Activated B cell treated with CpG ODN at 0.5 μM for 24 hours (primary cell): Measurements from ENCODE around the gene LRRC3C. TPM values are rescaled to one million over a fixed set of nuclear protein-coding genes. Genes with fewer than 3 reads are reported as not detected.

Experiments used
- ATAC-seq: fragments of 200-7000 bp; cut with Tn5 transposase; one replicate; pipeline ENCODE4 v1.10.0; 2021; ENCODE audit warnings: low read depth, mild to moderate bottlenecking, moderate library complexity
- CTCF ChIA-PET: fragments of 350-600 bp; sonication (Branson Sonifier 250); formaldehyde crosslinking; loops from one replicate; lab custom pipeline; 2021; ENCODE audit warnings: antibody characterized with exemption; lab: Charles Lee
- POLR2A ChIA-PET: fragments of 350-600 bp; sonication (Branson Sonifier 250); formaldehyde crosslinking; loops from one replicate; lab custom pipeline; 2021; ENCODE audit warnings: antibody characterized with exemption; lab: Charles Lee
- DNase-seq: peaks from one replicate; pipeline ENCODE4 v3.0.0; 2022
- H3K27ac Mint-ChIP-seq: one replicate; pipeline ENCODE4 v1.8.0; 2020; ENCODE audit warnings: mixed read lengths
- H3K27me3 Mint-ChIP-seq: one replicate; pipeline ENCODE4 v1.8.0; 2021; ENCODE audit warnings: mixed read lengths
- H3K36me3 Mint-ChIP-seq: one replicate; pipeline ENCODE4 v1.8.0; 2021; ENCODE audit warnings: low read depth, mixed read lengths
- H3K4me1 Mint-ChIP-seq: one replicate; pipeline ENCODE4 v1.8.0; 2021; ENCODE audit warnings: mixed read lengths
- H3K4me3 Mint-ChIP-seq: one replicate; pipeline ENCODE4 v1.8.0; 2020; ENCODE audit warnings: mild to moderate bottlenecking, mixed read lengths
- H3K9me3 Mint-ChIP-seq: one replicate; pipeline ENCODE4 v1.8.0; 2020; ENCODE audit warnings: mixed read lengths
- intact Hi-C: fragments of 100-400 bp; cut with micrococcal nuclease; formaldehyde crosslinking; loops from one replicate; pipeline ENCODE4 v1.15.1; 2024
- total RNA-seq: library from RNA; stranded (reverse); gene quantifications from 2 replicates; pipeline ENCODE4 v1.2.3, GENCODE V29; 2022
- TF ChIP-seq, protein P1 (sequence below): fragments of 200-600 bp; IDR thresholded peaks from one replicate; pipeline ENCODE4 v1.8.0; 2022; ENCODE audit warnings: antibody characterized with exemption, mild to moderate bottlenecking

Gene LRRC3C
- total RNA-seq, 1 donor from 2014 or later = not detected

DNA sequence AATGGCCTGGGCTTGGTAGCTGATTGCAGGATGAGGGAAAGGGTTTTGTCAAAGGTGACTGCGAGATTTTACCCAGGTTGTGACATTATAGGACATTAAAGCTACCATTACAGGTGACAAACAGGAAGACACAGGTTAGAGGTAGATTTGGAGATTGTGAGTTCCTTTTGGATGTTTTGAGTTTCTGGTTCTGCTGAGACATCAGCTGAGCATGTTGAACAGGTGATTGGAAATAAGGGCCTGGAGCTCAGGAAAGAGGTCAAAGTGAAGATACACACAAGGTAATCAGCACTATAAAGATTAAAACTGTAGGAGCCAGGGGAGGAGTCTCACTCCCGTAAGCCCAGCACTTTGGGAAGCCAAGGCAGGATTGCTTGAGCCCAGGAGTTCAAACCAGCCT, 41.2 kb downstream of the LRRC3C start:
- no peak overlapping the region for H3K27ac Mint-ChIP-seq
- H3K9me3 Mint-ChIP-seq = no peaks in the 10 kb centered on the region
- ATAC-seq = no peak
- DNase-seq = no peak
- H3K36me3 Mint-ChIP-seq = no peaks in the 10 kb centered on the region
- H3K4me1 Mint-ChIP-seq = peaks cover 4% of the 10 kb centered on the region
- H3K27me3 Mint-ChIP-seq = peaks cover 36% of the 10 kb centered on the region
- intact Hi-C loops = no loop called here
- TF ChIP-seq, protein P1, sequence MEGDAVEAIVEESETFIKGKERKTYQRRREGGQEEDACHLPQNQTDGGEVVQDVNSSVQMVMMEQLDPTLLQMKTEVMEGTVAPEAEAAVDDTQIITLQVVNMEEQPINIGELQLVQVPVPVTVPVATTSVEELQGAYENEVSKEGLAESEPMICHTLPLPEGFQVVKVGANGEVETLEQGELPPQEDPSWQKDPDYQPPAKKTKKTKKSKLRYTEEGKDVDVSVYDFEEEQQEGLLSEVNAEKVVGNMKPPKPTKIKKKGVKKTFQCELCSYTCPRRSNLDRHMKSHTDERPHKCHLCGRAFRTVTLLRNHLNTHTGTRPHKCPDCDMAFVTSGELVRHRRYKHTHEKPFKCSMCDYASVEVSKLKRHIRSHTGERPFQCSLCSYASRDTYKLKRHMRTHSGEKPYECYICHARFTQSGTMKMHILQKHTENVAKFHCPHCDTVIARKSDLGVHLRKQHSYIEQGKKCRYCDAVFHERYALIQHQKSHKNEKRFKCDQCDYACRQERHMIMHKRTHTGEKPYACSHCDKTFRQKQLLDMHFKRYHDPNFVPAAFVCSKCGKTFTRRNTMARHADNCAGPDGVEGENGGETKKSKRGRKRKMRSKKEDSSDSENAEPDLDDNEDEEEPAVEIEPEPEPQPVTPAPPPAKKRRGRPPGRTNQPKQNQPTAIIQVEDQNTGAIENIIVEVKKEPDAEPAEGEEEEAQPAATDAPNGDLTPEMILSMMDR = no peak
- ChIA-PET POLR2A (no interaction called here), CTCF (interaction anchor here (1.6 kb wide), 1 partner anchor 347 kb away, joined by 3 read pairs; no protein-coding TSS in a partner anchor)
- no peak overlapping the region for H3K4me3 Mint-ChIP-seq

DNA sequence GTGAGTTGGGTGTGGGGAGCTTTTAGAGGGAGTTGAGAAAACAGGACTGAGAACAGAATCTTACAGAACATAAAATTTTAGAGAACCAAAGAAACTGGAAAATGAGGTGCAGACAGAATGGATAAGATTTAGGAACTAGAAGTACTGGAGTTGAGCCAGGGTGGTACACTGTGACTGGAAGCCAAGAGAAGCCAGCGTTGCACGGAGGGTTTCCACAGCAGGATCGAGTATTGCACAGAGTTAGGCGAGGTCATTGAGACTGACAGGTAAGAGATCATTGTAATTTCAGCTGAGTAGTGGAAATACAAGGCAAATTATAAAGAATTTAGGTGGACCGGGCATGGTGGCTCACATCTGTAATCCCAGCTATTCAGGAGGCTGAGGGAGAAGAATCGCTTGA, 41.8 kb downstream of the LRRC3C start:
- POLR2A ChIA-PET = no interaction called here
- Mint-ChIP-seq H3K27me3 (peaks cover 39% of the 10 kb centered on the region), H3K4me3 (no peak overlapping the region), H3K27ac (no peak overlapping the region), H3K4me1 (no peaks in the 10 kb centered on the region), H3K9me3 (no peaks in the 10 kb centered on the region), H3K36me3 (no peaks in the 10 kb centered on the region)
- intact Hi-C loops = no loop called here
- no peak for DNase-seq
- no peak for ATAC-seq
- TF ChIP-seq, protein P1 = no peak
- CTCF ChIA-PET = no interaction called here

DNA sequence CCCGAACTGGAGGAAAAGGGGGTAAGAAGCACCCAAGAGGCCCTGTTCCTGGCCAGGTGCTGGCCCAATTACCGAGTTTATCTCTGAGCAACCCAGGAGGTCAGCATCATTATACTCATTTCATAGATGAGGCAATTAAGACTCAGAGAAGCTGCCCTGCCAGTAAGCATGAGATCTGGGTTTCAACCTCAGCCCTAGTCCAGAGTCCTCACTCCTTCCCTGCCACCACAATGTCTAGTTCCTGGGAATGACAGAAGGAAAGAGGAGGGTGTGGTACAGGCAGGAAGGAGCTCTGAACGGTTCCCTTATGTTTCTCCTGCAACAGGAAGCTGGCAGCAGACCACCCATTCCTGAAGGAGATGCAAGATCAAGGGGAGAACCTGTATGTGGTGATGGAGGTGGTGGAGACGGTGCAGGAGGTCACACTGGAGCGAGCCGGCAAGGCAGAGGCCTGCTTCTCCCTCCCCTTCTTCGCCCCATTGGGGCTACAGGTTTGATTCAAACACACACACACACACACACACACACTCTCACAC, 42.7 kb downstream of the LRRC3C start:
- no peaks in the 10 kb centered on the region for H3K36me3 Mint-ChIP-seq
- H3K9me3 Mint-ChIP-seq = no peaks in the 10 kb centered on the region
- TF ChIP-seq, protein P1 = no peak
- intact Hi-C loops = no loop called here
- peaks cover 39% of the 10 kb centered on the region for H3K27me3 Mint-ChIP-seq
- CTCF ChIA-PET = no interaction called here
- no peak for ATAC-seq
- no peak overlapping the region for H3K4me3 Mint-ChIP-seq
- no peak overlapping the region for H3K27ac Mint-ChIP-seq
- no peak for DNase-seq
- POLR2A ChIA-PET = interaction anchor here (0.7 kb wide), 1 partner anchor 274 kb away, joined by 3 read pairs; no protein-coding TSS in a partner anchor
- H3K4me1 Mint-ChIP-seq = no peaks in the 10 kb centered on the region

DNA sequence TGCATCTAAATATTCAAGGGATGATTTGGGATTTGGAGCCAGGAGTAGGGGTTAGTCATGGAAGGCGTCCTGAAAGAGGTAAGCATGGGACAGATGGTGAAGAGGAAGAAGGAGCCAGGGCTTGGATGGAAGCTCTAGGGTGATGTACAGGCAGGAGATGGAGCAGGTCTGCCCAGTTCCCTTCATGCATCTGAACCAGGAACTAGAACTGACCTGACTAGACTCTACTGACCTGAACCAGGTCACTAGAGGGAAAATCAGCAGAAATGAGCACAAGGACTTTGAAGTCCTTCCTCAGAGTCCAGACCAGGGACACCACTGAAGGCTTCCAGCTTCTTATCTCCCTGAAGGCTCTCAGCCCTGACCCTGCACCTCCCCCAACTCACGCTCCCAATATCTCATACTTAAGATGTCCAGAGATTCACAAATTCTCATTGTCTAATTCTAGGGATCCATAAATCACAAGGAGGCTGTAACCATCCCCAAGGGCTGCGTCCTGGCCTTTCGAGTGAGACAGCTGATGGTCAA, 43.6 kb downstream of the LRRC3C start:
- ChIA-PET POLR2A (interaction anchor here (0.7 kb wide), 1 partner anchor 275 kb away, joined by 3 read pairs; no protein-coding TSS in a partner anchor), CTCF (no interaction called here)
- intact Hi-C loops = no loop called here
- H3K4me3 Mint-ChIP-seq = no peak overlapping the region
- H3K27ac Mint-ChIP-seq = no peak overlapping the region
- peaks cover 41% of the 10 kb centered on the region for H3K27me3 Mint-ChIP-seq
- TF ChIP-seq, protein P1 = no peak
- ATAC-seq (no peak), DNase-seq (no peak)
- H3K36me3 Mint-ChIP-seq = no peaks in the 10 kb centered on the region
- H3K4me1 Mint-ChIP-seq = no peaks in the 10 kb centered on the region
- H3K9me3 Mint-ChIP-seq = no peaks in the 10 kb centered on the region

DNA sequence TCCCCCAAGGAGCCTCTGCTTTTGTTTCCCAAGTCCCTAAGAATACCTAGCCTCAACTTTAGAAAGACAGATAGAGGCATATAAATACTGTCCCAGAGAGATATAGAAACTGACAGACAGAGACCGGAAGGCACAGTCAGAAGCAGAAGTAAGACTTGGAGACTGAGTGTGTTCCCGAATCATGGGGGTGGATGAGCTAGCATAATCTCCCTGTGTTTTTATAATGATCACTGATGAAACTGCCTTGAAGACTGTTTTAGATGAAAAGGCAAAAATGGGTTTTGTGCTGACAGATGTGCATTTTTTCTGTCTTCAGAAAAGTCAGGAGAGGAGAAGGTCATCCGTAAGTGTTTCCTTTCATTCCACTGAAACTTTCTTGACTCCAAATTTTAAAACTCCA, 44.7 kb downstream of the LRRC3C start:
- ChIA-PET CTCF (no interaction called here), POLR2A (no interaction called here)
- intact Hi-C loops = no loop called here
- TF ChIP-seq, protein P1 = no peak
- no peak overlapping the region for H3K27ac Mint-ChIP-seq
- DNase-seq (no peak), ATAC-seq (no peak)
- H3K9me3 Mint-ChIP-seq = no peaks in the 10 kb centered on the region
- H3K27me3 Mint-ChIP-seq = peaks cover 39% of the 10 kb centered on the region
- no peaks in the 10 kb centered on the region for H3K4me1 Mint-ChIP-seq
- no peak overlapping the region for H3K4me3 Mint-ChIP-seq
- no peaks in the 10 kb centered on the region for H3K36me3 Mint-ChIP-seq
